Measurements from ENCODE around the gene NKTR.

Gene NKTR

DNA sequence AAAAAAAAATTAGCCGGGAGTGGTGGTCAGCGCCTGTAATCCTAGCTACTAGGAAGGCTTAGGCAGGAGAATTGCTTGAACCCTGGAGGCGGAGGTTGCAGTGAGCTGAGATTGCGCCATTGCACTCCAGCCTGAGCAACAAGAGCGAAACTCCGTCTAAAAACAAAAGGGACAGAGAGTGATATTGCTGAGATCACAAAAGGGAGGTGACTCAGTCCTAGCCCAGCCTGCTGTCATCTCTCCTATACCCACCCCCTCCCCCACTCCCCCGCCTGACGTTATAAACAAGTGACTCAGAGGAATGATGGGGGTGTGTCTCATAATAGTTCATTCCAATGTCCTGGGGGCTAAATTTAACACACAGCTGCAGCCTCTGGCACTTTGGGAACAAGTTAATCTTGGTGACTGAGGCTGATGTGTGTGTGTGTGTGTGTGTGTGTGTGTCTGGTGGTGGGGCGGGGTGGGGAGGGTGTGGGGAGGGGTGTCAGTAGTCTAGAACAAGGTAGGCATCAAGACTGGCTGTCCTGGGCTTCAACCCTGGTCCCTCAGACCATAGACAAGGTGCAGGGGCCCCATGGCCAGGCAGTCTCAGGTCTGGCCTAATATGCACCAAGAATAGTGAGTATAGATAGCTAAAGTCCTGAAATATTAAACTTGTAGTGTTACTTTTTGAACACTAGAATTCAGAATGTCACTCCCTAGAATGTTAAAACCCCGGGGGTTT, 83.6 kb downstream of the NKTR start:
- no peak for DNase-seq

DNA sequence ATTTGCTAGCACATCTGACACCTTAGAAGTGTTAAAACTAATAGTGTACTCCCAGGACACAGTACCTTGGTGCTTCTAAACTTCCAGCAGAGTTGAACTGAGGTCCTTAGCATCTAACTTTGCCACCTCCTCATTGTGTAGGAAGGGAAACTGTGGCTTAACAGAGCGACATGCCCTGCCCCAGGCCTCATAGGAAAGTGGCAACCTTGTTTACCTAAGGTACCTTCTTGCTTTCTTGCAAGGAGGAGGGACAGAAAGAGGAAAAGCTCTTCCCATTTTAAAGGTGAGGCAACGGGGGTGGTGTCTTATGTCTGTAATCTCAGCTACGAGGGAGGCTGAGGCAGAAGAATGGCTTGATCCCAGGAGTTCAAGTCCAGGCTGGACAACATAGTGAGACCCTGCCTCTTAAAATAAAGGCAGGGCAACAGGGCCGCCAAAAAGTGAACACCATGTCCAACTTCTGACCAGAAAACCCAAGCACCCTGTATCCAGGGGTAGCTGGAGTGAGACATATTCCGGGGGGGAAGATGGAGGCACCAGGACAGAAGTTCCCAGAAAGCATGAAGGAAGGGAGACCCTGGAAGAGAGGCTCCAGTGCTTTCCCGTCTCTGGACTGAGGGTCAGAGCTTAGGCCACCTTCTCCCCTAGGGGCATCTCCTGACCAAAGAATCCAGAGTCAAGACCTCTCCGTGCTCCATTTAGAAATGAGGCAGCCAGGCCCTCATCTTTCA, 84.3 kb downstream of the NKTR start:
- DNase-seq: no peak

DNA sequence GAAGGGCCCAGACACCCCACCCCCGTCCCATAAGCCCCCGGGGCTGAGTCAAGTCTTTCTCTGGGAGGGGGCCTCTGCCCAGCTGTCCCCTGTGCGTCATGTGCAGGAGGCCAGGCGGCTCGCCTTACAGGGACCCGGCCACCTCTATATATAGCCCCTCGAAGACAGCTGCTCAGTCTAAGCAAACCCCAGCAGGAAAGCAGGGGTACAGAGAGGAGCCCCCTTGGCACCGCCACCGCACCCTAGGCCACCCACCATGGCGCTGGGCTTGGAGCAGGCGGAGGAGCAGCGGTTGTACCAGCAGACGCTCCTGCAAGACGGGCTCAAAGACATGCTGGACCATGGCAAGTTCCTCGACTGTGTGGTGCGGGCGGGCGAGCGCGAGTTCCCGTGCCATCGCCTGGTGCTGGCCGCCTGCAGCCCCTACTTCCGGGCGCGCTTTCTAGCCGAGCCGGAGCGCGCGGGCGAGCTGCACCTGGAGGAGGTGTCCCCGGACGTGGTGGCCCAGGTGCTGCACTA, 84.9 kb downstream of the NKTR start, which contains the start of gene KLHL40:
KLHL40 (plus strand) TSS at position 175 of the 519 bp plus-strand sequence; CDS start at position 257, 82 bp downstream.
- no peak for DNase-seq

DNA sequence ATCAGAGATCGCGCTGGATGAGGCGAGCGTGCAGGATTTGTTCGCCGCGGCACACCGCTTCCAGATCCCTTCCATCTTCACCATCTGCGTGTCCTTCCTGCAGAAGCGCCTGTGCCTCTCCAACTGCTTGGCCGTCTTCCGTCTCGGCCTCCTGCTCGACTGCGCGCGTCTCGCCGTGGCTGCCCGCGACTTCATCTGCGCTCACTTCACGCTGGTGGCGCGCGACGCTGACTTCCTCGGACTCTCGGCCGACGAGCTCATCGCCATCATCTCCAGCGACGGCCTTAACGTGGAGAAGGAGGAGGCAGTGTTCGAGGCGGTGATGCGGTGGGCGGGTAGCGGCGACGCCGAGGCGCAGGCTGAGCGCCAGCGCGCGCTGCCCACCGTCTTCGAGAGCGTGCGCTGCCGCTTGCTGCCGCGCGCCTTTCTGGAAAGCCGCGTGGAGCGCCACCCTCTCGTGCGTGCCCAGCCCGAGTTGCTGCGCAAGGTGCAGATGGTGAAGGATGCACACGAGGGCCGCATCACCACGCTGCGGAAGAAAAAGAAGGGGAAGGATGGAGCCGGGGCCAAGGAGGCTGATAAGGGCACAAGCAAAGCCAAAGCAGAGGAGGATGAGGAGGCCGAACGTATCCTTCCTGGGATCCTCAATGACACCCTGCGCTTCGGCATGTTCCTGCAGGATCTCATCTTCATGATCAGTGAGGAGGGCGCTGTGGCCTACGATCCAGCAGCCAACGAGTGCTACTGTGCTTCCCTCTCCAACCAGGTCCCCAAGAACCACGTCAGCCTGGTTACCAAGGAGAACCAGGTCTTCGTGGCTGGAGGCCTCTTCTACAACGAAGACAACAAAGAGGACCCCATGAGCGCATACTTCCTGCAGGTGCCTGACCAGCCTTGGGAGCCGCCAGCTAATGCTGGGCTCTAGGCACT, 85.7 kb downstream of the NKTR start:
- DNase-seq: no peak

DNA sequence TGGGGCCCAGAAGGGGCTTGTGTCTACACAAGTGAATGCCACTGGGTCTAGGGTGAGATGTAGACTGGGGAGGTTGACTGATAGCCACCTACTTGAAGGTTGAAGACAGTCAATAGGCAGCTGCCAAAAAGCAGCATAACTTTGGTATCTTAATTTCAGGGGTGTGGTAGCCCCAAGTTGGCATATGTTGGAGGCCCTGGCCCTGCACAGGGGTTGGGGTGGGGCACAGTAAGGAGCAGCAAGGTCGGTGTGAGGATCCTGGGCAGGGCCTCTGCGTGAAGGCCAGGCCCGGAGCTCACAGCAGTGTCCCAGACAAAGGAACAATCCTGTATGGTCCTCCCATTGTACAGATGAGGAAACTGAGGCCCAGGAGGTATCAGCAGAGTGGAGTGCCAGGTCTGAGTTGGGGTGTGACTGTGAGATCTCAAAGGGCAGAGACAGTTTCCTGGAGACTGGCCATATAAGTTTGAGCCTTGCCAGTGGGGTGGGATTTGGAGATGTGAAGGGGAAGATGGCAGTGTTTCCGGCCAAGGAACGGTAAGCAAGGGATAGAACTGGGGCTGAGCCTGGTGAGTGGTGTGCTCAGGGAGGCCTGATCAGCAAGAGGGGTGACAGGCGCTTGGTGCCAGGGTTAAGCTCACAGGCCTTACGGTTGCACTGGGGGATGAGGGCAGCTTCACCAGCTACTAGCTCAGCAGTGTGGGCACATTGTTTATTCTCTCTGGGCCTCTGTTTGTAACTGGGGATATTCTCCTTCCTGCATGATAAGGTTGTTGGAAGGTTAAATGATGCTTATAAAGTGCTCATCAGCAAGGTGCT, 86.6 kb downstream of the NKTR start:
- DNase-seq: no peak

DNA sequence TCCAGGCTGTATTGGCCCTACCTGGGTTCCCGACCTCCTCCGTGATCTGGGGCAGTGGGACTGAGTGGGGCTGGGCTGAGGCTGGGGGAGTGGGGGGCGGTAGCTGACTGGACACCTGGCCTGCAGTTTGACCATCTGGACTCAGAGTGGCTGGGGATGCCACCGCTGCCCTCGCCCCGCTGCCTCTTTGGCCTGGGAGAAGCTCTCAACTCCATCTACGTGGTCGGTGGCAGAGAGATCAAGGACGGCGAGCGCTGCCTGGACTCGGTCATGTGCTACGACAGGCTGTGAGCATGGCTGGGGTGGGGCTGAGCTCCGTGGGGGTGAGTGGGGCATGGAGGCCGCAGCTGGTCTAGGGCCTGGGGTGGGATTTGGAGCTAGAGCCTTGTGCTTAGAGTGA, 87.5 kb downstream of the NKTR start:
- no peak for DNase-seq

DNA sequence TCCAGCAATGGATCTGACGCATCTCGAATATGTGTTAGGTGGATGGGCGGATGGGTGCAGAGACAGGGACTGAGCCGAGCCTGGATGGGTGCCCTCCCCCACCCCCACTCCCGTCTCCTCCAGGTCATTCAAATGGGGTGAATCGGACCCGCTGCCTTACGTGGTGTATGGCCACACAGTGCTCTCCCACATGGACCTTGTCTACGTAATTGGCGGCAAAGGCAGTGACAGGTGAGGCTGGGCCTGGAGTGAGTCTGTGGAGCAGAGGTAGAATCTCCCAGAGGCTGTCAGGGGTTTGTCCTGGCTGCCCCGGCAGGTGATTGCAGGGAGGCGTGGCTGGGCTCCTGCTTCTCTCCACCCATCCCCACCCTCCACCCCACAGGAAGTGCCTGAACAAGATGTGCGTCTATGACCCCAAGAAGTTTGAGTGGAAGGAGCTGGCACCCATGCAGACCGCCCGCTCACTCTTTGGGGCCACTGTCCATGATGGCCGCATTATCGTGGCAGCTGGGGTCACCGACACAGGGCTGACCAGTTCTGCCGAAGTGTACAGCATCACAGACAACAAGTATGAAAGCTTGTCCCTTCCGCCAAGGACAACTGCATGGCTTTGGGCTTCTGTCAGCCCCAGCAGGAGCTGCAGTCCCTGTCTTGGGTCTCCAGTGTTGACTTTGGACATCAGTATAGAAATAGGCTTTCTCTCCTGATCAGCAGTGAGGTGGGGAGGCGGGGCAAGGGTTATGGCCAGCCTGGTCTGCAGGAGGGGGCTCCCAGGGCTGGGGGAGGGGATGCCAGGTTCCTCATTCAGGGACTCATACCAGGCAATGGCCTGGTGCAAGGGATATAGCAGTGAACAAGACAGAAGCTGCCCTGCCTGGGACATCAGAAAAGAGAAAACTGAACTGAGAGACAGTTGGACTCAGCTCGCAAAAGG, 88.3 kb downstream of the NKTR start:
- DNase-seq: no peak

DNA sequence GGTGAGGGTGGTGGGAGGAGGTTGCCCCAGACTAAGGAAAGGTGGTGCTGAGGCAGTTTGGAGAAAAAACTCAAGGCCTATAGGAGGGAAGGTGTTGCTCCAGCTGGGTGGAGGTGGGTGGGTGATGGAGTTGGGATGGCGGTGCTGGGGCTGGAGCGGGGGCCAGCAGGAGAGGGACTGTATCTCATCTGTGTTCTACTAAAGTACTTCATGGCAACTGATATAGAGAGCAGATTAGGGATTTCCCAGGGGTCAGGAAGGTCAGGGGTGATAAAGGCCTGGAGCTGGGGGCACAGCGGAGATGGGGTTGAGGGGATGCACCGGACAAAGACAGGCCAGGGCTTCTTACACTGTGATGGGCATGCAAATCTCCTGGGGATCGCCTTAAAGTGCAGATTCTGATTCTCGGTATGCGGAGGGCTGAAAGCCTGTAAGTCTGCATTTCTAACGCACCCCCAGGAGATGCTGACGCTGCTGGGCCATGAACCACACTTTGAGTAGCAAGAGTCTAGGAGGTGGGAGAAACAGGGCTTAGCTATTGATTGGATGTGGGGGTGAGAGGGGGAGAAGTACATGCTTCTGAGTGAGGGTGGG, 89.0 kb downstream of the NKTR start:
- DNase-seq: no peak

DNA sequence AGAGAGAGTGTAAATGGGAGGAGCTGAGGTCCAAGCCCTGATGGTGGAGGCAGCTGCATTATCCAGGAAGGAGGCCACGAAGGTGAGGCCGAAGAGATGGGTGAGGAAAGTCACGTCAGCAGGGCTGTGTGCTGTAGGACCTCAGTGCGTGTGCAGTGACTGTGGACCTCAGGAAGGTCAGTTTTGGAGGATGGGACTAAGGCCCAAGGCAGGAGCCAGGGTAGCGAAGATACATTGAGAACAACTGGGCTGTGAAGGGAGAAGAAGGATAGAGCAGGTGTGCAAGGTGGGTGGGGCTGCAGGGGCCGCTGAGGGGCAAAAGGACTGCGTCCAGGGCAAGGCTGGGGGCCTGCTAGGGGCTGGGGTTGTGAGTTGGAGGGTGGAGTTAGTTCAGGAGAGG, 89.7 kb downstream of the NKTR start:
- DNase-seq: no peak

DNA sequence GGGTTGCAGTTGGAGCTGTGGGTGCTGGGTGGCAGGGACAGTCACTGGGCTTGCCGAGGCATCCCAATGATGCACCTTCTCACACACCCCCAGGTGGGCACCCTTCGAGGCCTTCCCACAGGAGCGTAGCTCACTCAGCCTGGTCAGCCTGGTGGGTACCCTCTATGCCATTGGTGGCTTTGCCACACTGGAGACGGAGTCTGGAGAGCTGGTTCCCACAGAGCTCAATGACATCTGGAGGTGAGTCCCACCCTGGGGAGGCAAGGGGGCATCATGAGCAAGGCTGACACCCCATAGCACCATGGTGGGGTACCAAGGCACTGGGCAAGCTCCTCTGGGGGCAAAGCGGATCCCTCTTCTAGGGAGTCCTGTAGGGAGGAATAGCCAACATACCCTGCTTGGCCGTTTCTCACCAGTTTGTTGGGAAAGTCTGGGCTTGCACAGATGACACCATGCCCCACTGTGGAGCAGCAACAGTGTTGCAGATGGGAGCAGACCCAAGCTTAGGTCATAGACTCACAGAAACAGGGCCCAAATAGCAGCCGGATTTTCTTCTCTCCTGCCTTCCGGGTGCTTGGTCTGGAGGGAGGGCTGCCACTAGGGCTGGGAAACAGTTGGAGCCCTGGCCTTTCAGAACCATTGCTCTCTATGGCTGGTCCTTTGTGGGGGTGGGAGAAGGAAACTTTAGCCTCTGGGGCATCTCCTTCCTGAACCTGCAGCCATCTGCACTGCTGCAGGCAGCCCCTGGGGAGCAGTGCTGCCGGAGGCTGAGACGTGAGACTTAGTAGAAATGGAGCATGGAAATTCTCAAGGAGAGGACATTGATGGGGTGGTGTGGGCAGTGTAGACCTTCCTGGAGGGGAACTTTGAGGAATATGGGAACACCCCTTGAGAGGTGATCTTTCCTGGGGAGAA, 90.5 kb downstream of the NKTR start:
- DNase-seq: no peak

DNA sequence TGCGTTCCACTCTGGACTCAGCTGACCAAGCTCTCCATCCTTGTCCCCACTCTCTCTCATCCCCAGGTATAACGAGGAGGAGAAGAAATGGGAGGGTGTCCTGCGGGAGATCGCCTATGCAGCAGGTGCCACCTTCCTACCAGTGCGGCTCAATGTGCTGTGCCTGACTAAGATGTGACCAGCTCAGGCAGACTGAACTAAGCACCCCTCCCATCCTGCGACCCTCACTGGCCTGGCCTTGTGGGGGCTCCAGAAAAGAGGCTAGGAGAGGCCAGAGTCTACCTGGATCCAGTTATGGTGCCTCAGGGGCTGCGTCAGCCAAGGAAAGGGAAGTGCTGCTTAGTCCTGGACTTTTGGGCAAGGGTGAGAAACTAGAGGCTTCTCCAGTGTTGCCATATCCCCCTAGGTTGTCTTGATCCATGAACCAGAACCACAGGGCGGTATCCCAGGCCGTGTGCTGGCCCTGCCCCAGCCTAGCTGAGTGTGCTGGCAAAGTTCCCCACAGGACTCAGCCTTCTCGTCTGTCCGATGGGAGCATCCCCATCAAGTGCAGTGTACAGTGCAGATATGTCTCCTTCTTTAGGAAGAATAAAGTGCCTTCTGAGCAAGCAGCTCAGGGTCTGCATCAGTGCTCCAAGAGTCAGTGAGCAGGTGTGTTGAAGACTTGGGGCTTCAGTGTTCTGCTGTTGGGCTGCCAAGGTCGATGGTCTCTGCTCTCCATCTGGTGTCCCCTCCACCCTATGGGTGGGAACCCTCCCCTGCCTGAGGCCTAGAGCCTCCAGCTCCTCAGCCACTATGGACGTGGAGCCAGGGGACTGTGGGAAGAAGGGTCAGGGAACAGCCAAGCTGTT, 91.6 kb downstream of the NKTR start:
- DNase-seq: no peak

DNA sequence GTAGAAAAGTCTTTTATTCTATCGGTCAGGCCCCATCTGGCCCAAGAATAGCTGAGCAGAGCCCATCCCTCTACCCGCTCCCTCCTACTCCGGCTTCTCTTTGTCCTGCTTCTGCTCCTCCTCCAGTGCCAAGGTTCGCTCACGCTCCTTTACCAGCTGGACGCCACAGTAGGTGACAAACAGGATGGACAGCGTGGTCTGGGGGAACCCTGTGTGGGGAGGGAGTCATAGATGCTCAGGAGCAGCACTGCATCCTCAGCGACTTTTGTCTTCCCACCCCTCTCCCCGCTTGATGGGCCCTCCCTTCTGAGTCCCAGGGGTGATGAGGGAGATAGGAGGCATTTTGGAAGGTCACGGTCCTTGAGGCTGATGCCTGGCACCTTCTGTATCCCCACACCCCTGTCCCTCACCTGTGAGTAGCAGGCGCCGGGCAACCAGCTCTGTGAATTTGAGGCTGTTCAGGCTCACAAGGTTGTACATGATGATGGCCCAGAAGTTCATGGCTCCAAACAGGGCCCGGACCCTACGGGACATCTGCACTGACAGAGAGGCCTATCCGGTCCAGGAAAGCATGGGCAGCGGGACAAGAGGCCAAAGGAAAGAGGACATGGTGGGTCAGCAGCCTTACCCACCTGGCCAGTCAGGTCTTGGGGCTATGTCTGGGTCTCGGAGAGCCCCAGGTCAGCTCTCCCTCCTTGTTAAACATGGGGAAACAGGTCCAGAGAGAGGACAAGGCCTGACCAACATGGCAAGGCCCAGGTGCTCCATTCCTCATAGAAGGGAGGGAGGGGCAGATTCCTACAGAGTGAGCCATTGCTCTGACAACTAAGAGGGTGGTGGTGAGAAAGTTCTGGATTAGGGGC, 92.4 kb downstream of the NKTR start:
- DNase-seq: no peak

DNA sequence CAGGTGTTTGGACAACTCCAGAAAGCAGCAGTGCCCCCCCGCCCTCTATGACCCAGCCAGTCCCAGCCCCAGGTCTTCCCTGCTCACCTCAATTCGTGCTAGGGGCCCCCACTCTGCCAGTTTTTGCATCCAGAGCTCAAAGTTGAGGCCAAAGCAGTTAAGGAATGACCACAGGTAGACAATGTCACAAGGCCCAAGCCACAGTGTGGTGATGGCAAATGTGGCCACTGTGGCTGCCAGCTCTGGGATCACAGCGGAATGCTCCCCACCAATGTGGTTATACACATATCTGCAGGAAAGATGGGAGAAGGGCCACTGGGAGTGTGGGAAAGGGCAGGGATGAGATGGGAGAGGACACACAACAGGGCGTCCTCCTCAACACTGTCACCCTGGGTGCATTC, 93.0 kb downstream of the NKTR start:
- DNase-seq: no peak

DNA sequence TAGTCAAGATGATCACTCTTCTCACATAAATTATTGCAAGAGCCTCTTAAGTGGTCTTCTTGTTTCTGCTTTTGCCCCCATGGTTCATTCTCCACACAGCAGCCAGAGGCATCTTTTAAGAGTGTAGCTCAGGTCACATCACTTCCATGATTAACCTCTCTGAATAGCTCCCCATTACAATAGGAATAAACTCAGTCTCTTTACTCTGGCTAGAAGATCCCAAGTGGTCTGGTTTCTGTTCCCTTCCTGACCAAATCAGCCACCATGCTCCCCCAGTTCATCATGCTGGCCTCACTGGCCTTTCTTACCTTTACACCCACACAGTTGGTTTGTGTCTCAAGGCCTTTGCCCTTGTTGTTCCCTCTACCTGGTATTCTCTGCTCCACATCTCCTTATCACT, 93.9 kb downstream of the NKTR start:
- DNase-seq: no peak

DNA sequence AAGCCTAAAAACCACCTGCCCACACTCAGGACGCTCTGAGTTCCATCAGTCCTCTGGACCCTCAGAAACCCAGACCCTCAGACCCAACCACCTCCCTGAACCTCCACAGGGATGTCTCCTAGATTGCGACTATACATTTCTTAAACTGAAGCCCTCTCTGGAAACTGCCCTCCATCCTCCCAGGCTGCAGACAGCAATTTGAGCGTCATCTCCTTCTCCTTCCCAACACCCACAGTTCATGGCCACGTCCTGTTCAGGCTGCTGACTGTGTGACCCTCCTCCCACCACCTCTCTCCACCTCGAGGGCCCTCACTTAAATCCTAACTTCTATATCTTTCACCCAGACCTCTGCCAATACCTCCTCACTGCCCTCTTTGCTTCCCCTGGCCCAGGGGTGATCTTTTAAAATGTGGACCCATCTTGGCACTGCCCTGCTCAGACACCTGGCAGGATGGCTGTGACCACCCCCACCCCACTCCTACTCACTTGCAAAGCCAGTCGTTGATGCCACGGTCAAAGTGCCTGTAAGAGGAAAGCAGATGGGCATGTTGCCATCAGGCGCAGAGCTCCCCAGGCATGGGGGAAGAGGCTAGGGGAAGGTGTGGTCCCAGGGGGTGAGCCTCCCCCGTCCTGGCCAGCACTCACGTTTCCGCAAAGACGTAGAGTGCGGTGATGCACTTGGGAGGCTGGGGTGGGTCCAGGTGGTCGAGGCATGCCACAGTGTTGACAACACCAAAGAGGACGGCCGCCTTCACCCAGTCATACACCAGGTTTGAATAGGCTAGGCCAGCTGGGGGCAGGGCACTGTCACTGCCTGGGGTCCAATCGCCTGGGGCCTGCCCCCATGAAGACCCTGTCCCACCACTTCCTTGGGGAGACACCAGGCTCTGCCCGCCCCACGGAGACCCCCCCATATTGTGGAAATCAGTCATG, 96.1 kb downstream of the NKTR start:
- DNase-seq: no peak

DNA sequence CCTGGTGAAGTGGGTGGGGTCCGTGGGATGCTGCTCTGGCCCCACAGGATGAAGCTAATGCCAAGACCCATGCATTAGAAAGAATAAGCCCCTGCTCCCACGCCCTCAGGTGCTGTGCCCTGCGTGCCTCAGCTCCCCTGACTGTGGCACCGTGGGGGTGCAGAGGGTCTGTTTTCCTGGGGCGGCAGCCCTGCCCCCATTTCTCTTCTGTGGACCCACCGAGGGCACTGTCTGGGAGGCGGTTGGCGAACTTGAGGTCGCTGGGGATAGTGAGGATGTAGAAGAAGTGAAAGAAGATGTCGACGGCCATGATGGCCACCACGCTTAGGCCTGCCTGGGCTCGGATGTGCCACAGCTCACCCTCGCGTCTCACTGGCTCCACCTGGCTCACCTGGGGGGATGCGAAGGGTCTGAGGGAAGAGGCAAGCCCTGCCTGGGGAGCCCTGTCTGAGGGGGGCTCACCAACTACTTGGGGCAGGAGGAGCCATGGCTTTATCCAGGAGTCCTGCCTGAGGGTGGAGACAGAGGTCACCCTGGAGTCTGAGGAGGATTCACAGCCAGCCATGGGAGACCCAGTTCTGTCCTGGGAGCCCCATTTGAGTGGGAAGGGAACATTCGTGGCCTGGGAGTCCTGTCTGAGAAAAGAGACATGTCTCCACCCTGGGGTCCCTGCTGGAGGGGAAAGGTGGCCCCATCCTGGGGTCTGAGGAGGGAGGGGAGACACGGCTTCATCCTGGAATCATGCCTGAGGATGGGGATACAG, 97.0 kb downstream of the NKTR start:
- no peak for DNase-seq
